HG03060 (cell line): ENCODE data around the gene ZPBP.
"Not testable (repeated sequence)": the region's sequence is repeated elsewhere in the genome, so short reads cannot be mapped to it uniquely, and the experiment has no call there.

ENCODE experiments used
- ATAC-seq: cut with Tn5 transposase; IDR thresholded peaks from one replicate; pipeline ENCODE4 v1.9.1; 2021; ENCODE audit warnings: low read depth, moderate number of reproducible peaks; ENCODE audit not compliant: unreplicated experiment

The ZPBP gene

GRCh38 chr7:50047716-50048115 lies 45.3 kb downstream of the ZPBP start:
- ATAC-seq, result no peak

- not testable (repeated sequence) for ATAC-seq
Observed at GRCh38 chr7:50041165-50041564, 51.9 kb downstream of the ZPBP start.

GRCh38 chr7:50037086-50037485 lies 56.0 kb downstream of the ZPBP start:
- no peak for ATAC-seq

GRCh38 chr7:50022991-50023390 lies 70.1 kb downstream of the ZPBP start:
- no peak for ATAC-seq

GRCh38 chr7:50022451-50022850 lies 70.6 kb downstream of the ZPBP start:
- no peak for ATAC-seq

GRCh38 chr7:49995681-49996080 lies 97.4 kb downstream of the ZPBP start:
- ATAC-seq, result no peak

- no peak for ATAC-seq
Observed at GRCh38 chr7:49986191-49986590, 106.9 kb downstream of the ZPBP start.

- no peak for ATAC-seq
Observed at GRCh38 chr7:49980465-49980864, 112.6 kb downstream of the ZPBP start.

- ATAC-seq, result no peak
Observed at GRCh38 chr7:49976238-49976637, 116.8 kb downstream of the ZPBP start.

GRCh38 chr7:49974035-49974434 lies 119.0 kb downstream of the ZPBP start:
- no peak for ATAC-seq

- ATAC-seq, result no peak
Observed at GRCh38 chr7:49937608-49938007, 155.4 kb downstream of the ZPBP start.

- ATAC-seq, result no peak
Observed at GRCh38 chr7:49931627-49932026, 161.4 kb downstream of the ZPBP start.

GRCh38 chr7:49928787-49929186 lies 164.3 kb downstream of the ZPBP start:
- ATAC-seq, result no peak

- no peak for ATAC-seq
Observed at GRCh38 chr7:49927631-49928030, 165.4 kb downstream of the ZPBP start.

- ATAC-seq, result no peak
Observed at GRCh38 chr7:49926720-49927119, 166.3 kb downstream of the ZPBP start.

GRCh38 chr7:49911909-49912308 lies 181.1 kb downstream of the ZPBP start:
- no peak for ATAC-seq

GRCh38 chr7:49894543-49894942 lies 198.5 kb downstream of the ZPBP start:
- no peak for ATAC-seq

GRCh38 chr7:49893131-49893530 lies 199.9 kb downstream of the ZPBP start:
- no peak for ATAC-seq

- no peak for ATAC-seq
Observed at GRCh38 chr7:49892481-49892880, 200.6 kb downstream of the ZPBP start.
